Upper lobe of left lung (tissue), 6 donors: Measurements from ENCODE around the gene PPAN. TPM values are rescaled to one million over a fixed set of nuclear protein-coding genes. Genes with fewer than 3 reads are reported as not detected.

ENCODE experiments used
- ATAC-seq, 2 donors: fragments of 200-7000 bp; cut with Tn5 transposase; one replicate each; pipeline ENCODE4 v1.9.1; 2022; ENCODE audit warnings: mild to moderate bottlenecking in 2 of 2, moderate library complexity in 2 of 2; ENCODE audit not compliant: low FRiP score in 2 of 2
- DNase-seq, 2 donors: peaks; one replicate each; pipeline ENCODE4 v3.0.0-alpha.2; 2019 to 2020
- H3K27ac ChIP-seq, 4 donors: fragments of 200-600 bp; sonication (generic); one replicate each; pipeline ENCODE4 v1.5.1; 2016 to 2019
- H3K27me3 ChIP-seq, 4 donors: fragments of 200-600 bp; sonication (generic); one replicate each; pipeline ENCODE4 v1.5.1; 2017 to 2019
- H3K36me3 ChIP-seq, 4 donors: fragments of 200-600 bp; sonication (generic); one replicate each; pipeline ENCODE4 v1.5.1; 2016 to 2019
- H3K4me1 ChIP-seq, 4 donors: fragments of 200-600 bp; sonication (generic); one replicate each; pipeline ENCODE4 v1.5.1; 2018 to 2019
- H3K4me3 ChIP-seq, 4 donors: fragments of 200-600 bp; sonication (generic); one replicate each; pipeline ENCODE4 v1.5.1; 2017 to 2019; ENCODE audit warnings: mild to moderate bottlenecking in 2 of 4, moderate library complexity in 1 of 4
- H3K9me3 ChIP-seq, 4 donors: fragments of 200-600 bp; sonication (generic); one replicate each; pipeline ENCODE4 v1.5.1; 2018 to 2019
- EP300 ChIP-seq, 4 donors: sonication (generic); formaldehyde crosslinking; IDR thresholded peaks; one replicate each; pipeline ENCODE4 v1.5.1; 2017; ENCODE audit warnings: antibody characterized with exemption in 4 of 4, control low read depth in 2 of 4
- POLR2A ChIP-seq, 4 donors: fragments of 450-650 bp; IDR thresholded peaks; one replicate each; pipeline ENCODE4 v1.5.1; 2016 to 2017; ENCODE audit warnings: antibody characterized with exemption in 4 of 4, mild to moderate bottlenecking in 2 of 4
- POLR2AphosphoS5 ChIP-seq, 2 donors: sonication (generic); formaldehyde crosslinking; IDR thresholded peaks; one replicate each; pipeline ENCODE4 v1.5.1; 2017; ENCODE audit warnings: antibody characterized with exemption in 2 of 2
- WGBS, 2 donors: methylation state at CpG; one replicate each; pipeline ENCODE4 v1.1.5; 2017 to 2018; 5-methylcytosine and 5-hydroxymethylcytosine counted together
- total RNA-seq, 6 donors: library from RNA; depleted of rRNA in 4 of 6; stranded (reverse); fragments of >200 nt in 4 of 6; gene quantifications; one replicate each; pipeline versions ENCODE4 v1.1.0 to v1.2.1, GENCODE V29; 2016 to 2021
- TF ChIP-seq, protein P1 (sequence below), 6 experiments: fragments of 450-650 bp in 4 of 6; fragments of 200-600 bp in 2 of 6; sonication (generic) in 2 of 6; IDR thresholded peaks; one replicate each; pipeline ENCODE4 v1.5.1; 2016 to 2019; ENCODE audit warnings: antibody characterized with exemption in 6 of 6
- donor health status: DM: no; HTN: no; CAD: no; lungs with moderate emphysema.
- donor health status: DM: no; HTN: yes; CAD: no; lungs with severe emphysema.

Gene PPAN
- total RNA-seq, 6 donors from 2014 or later, result 18.3 to 46.8 (median 37.8) TPM

DNA sequence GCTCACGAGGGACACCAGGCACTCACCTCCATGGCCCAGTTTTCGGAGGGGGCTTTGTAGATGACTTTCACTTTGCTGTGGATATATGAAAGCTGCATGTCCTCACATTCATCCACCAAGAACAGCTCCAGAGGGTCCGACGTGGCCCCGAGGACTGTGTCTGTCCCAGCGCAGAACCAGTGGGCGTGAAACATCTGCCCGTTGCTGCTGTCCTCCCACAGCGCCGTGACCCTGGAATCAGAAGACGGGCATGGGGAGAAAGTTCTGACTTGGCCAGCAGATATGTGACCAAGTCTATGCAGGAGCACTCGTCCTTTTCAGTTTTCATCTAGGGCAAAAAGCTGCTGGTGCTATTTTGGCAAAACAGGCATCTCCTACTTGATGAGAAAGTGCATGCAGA lies 43.3 kb downstream of the PPAN start:
- DNase-seq (no peak), ATAC-seq (no peak)
- peaks cover 28 to 98% (median 81%) of the 10 kb centered on the region in 4 donors for H3K36me3 ChIP-seq
- no peaks in the 10 kb centered on the region for H3K4me1 ChIP-seq
- H3K27me3 ChIP-seq, result no peaks in the 10 kb centered on the region
- 95 to 98% methylated on average over 12 of the region's 12 CpGs for WGBS, 2 donors
- H3K27ac ChIP-seq, result no peak overlapping the region
- no peak overlapping the region for H3K4me3 ChIP-seq
- no peak for TF ChIP-seq POLR2A (IDR thresholded peaks at IDR 0.05)
- TF ChIP-seq EP300 (IDR thresholded peaks at IDR 0.05), result no peak
- TF ChIP-seq, protein P1, sequence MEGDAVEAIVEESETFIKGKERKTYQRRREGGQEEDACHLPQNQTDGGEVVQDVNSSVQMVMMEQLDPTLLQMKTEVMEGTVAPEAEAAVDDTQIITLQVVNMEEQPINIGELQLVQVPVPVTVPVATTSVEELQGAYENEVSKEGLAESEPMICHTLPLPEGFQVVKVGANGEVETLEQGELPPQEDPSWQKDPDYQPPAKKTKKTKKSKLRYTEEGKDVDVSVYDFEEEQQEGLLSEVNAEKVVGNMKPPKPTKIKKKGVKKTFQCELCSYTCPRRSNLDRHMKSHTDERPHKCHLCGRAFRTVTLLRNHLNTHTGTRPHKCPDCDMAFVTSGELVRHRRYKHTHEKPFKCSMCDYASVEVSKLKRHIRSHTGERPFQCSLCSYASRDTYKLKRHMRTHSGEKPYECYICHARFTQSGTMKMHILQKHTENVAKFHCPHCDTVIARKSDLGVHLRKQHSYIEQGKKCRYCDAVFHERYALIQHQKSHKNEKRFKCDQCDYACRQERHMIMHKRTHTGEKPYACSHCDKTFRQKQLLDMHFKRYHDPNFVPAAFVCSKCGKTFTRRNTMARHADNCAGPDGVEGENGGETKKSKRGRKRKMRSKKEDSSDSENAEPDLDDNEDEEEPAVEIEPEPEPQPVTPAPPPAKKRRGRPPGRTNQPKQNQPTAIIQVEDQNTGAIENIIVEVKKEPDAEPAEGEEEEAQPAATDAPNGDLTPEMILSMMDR (IDR thresholded peaks at IDR 0.05), result no peak
- TF ChIP-seq POLR2AphosphoS5 (IDR thresholded peaks at IDR 0.05), result no peak
- H3K9me3 ChIP-seq, result no peaks in the 10 kb centered on the region

DNA sequence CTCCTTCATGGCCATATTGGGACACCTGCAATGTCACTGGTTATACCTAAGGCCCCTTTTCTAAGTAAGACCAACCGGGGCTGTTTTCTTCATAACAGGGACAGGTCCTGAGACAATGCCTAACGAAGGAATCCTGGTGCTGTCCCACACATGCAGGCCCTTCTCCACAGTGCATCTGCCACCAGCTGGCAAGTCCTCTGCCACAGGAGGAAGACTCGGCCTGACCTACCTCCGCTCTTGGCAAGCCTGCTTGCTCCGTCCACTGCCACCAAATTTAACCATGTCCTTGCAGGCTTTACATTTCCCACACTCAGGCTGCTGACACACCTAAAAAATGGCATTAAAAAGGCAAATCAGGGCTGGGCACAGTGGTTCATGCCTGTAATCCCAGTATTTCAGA lies 45.4 kb downstream of the PPAN start:
- ATAC-seq, result no peak
- no peaks in the 10 kb centered on the region for H3K9me3 ChIP-seq
- no peaks in the 10 kb centered on the region for H3K27me3 ChIP-seq
- DNase-seq, result no peak
- WGBS, 2 donors, result 95 to 96% methylated on average over 5 of the region's 5 CpGs
- TF ChIP-seq, protein P1 (IDR thresholded peaks at IDR 0.05), result no peak
- no peak for TF ChIP-seq POLR2AphosphoS5 (IDR thresholded peaks at IDR 0.05)
- no peak for TF ChIP-seq POLR2A (IDR thresholded peaks at IDR 0.05)
- TF ChIP-seq EP300 (IDR thresholded peaks at IDR 0.05), result no peak
- no peak overlapping the region for H3K27ac ChIP-seq
- peaks cover 22 to 98% (median 80%) of the 10 kb centered on the region in 4 donors for H3K36me3 ChIP-seq
- H3K4me3 ChIP-seq, result no peak overlapping the region
- no peaks in the 10 kb centered on the region for H3K4me1 ChIP-seq

DNA sequence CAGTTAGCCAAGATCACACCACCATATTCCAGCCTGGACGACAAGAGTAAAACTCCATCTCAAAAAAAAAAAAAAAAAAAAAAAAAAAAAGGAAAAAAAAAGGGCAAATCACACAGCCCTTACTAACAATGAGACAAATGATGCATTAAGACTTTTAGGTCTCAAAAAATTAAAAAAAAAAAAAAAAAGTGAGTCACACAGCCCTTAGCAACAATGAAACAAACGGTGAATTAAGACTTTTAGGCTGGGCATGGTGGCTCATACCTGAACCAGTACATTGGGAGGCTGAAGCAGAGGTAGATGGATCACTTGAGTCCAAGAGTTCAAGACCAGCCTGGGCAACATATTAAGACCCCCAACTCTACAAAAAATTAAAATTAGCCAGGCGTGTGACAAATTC lies 45.9 kb downstream of the PPAN start:
- 88 to 92% methylated on average over 3 of the region's 3 CpGs for WGBS, 2 donors
- no peak for TF ChIP-seq EP300 (IDR thresholded peaks at IDR 0.05)
- no peak for TF ChIP-seq POLR2A (IDR thresholded peaks at IDR 0.05)
- TF ChIP-seq, protein P1 (IDR thresholded peaks at IDR 0.05), result no peak
- no peak for TF ChIP-seq POLR2AphosphoS5 (IDR thresholded peaks at IDR 0.05)
- ATAC-seq (no peak), DNase-seq (no peak)
- Histone ChIP-seq H3K9me3 (no peaks in the 10 kb centered on the region), H3K27me3 (no peaks in the 10 kb centered on the region), H3K27ac (no peak overlapping the region), H3K4me3 (no peak overlapping the region), H3K4me1 (no peaks in the 10 kb centered on the region), H3K36me3 (peaks cover 22 to 98% (median 79%) of the 10 kb centered on the region in 4 donors)

DNA sequence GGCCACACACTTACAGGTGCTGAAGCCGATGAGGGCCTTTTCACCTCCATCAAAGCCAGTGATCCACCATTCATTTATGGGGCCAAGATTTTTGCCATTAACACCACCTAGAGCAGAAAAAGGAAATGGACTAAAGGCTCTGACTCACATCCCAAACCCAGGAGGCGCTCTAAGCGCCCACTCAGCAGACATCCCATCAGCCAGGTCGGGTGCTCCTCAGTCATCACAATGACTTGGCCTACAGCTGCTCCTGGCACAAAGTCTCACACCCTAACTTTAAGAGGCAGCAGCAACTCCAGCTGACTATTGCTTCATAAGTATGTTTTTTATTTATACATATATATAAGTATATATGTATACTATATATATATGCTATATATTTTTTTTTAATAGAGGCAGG lies 49.7 kb downstream of the PPAN start:
- Histone ChIP-seq H3K9me3 (no peaks in the 10 kb centered on the region), H3K4me1 (no peaks in the 10 kb centered on the region), H3K4me3 (no peak overlapping the region), H3K27me3 (no peaks in the 10 kb centered on the region), H3K36me3 (peaks cover 43 to 98% (median 89%) of the 10 kb centered on the region in 4 donors), H3K27ac (no peak overlapping the region)
- TF ChIP-seq, protein P1 (IDR thresholded peaks at IDR 0.05), result no peak
- TF ChIP-seq EP300 (IDR thresholded peaks at IDR 0.05), result no peak
- TF ChIP-seq POLR2AphosphoS5 (IDR thresholded peaks at IDR 0.05), result no peak
- TF ChIP-seq POLR2A (IDR thresholded peaks at IDR 0.05), result no peak
- DNase-seq (no peak), ATAC-seq (no peak)
- WGBS, 2 donors, result 91 to 96% methylated on average over 4 of the region's 4 CpGs

DNA sequence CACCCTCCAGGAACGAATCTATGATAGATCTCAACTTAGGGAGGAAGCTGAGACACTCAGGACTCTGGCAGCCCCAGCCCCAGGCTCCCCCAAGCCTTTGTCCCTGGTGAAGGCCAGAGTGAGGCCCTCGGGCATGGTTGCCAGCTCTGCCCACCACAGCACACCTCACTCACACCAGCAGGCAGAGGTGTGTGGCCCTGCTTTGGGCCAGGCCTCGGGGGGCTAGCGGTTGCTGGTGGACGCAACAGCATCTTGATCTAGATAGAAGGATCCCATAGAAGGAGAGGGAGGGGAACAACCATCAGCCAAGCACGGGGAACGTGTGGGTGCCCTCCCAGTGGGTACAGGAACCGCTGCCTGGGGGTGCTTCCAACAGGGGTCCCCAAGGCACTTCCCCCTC lies 51.9 kb downstream of the PPAN start:
- peaks cover 35 to 98% (median 90%) of the 10 kb centered on the region in 4 donors for H3K36me3 ChIP-seq
- ATAC-seq, result peak in 1 of 2 donors; percentile 13
- 93 to 96% methylated on average over 5 to 7 of the region's 8 CpGs for WGBS, 2 donors

More for the DNA sequence above, 51.9 kb downstream of the PPAN start:
- TF ChIP-seq POLR2AphosphoS5 (IDR thresholded peaks at IDR 0.05) (no peak), POLR2A (IDR thresholded peaks at IDR 0.05) (no peak), EP300 (IDR thresholded peaks at IDR 0.05) (no peak)
- TF ChIP-seq, protein P1 (IDR thresholded peaks at IDR 0.05), result no peak
- H3K4me3 ChIP-seq, result no peak overlapping the region
- no peaks in the 10 kb centered on the region for H3K4me1 ChIP-seq
- no peaks in the 10 kb centered on the region for H3K27me3 ChIP-seq
- peak in 1 of 2 donors; percentile 45 for DNase-seq
- H3K9me3 ChIP-seq, result no peaks in the 10 kb centered on the region
- H3K27ac ChIP-seq, result no peak overlapping the region
